HFFc6 (cell line): ENCODE data around the gene GBP2. TPM values are rescaled to one million over a fixed set of nuclear protein-coding genes. Genes with fewer than 3 reads are reported as not detected.

Experiments
- DNase-seq: peaks from one replicate; pipeline ENCODE4 v3.0.0-alpha.2; 2018
- H3K27ac Mint-ChIP-seq: 2 replicates; pipeline ENCODE4 v1.8.0; 2020; ENCODE audit warnings: mild to moderate bottlenecking, mixed read lengths
- H3K27me3 Mint-ChIP-seq: 2 replicates; pipeline ENCODE4 v1.8.0; 2021; ENCODE audit warnings: mild to moderate bottlenecking, moderate library complexity, mixed read lengths; ENCODE audit not compliant: insufficient read depth
- H3K36me3 Mint-ChIP-seq: 2 replicates; pipeline ENCODE4 v1.8.0; 2021; ENCODE audit warnings: low read depth, mixed read lengths
- H3K4me1 Mint-ChIP-seq: 2 replicates; pipeline ENCODE4 v1.8.0; 2020; ENCODE audit warnings: low read depth, mixed read lengths
- H3K4me3 Mint-ChIP-seq: 2 replicates; pipeline ENCODE4 v1.8.0; 2020; ENCODE audit warnings: mild to moderate bottlenecking, moderate library complexity, mixed read lengths
- H3K9me3 Mint-ChIP-seq: 2 replicates; pipeline ENCODE4 v1.8.0; 2020; ENCODE audit warnings: mild to moderate bottlenecking, mixed read lengths
- CTCF ChIP-seq: fragments of 200-600 bp; sonication (generic); IDR thresholded peaks from 2 replicates; pipeline ENCODE4 v1.5.0; 2021; ENCODE audit warnings: antibody characterized with exemption, mild to moderate bottlenecking
- long read RNA-seq: library from polyadenylated mRNA; unstranded; transcript quantifications from one replicate; pipeline ENCODE4 v2.0.0, GENCODE V29; 2019
- total RNA-seq, 6 experiments: library from RNA; stranded (reverse); fragmentation: NEBNext Ultra II Directional; extraction: Animal tissue kit (Norgen Biotek cat#: 25700); gene quantifications; 2 replicates in 1 of 6; 3 replicates in 5 of 6; pipeline ENCODE4 v1.2.3, GENCODE V29; 2021

The GBP2 gene
- under 1 TPM; 0.40 to 0.85 (median 0.52) TPM for total RNA-seq
- long read RNA-seq, partial matches to known transcripts: 1 of 1 reads
- long read RNA-seq, other reads (novel, unspliced or antisense): 0 of 1 reads

- Mint-ChIP-seq H3K27ac (no peak within 1 kb of the TSS), H3K4me3 (peak within 1 kb of the TSS; percentile 67), H3K36me3 (no peaks in the 10 kb centered on the region), H3K27me3 (peaks cover 5% of the 10 kb centered on the region), H3K4me1 (peaks cover 25% of the 10 kb centered on the region), H3K9me3 (no peaks in the 10 kb centered on the region)
- peak; percentile 71 for DNase-seq
- no peak for TF ChIP-seq CTCF
Observed at GRCh38 chr1:89125913-89126580, at the start of gene GBP2. GBP2 (minus strand) TSS chr1:89126114; CDS start chr1:89121966, 4,148 bp downstream.

GRCh38 chr1:89174491-89174890 lies 48.6 kb upstream of the GBP2 start:
- no peak for TF ChIP-seq CTCF
- H3K9me3 Mint-ChIP-seq: peaks cover 4% of the 10 kb centered on the region
- no peak overlapping the region for H3K4me3 Mint-ChIP-seq
- H3K4me1 Mint-ChIP-seq: no peaks in the 10 kb centered on the region
- DNase-seq: no peak
- peaks cover 2% of the 10 kb centered on the region; the same call in 1 of the 2 replicates for H3K27me3 Mint-ChIP-seq
- H3K27ac Mint-ChIP-seq: no peak overlapping the region
- no peaks in the 10 kb centered on the region for H3K36me3 Mint-ChIP-seq

- H3K27ac Mint-ChIP-seq: no peak overlapping the region
- TF ChIP-seq CTCF: no peak
Observed at GRCh38 chr1:89172468-89173143, 46.7 kb upstream of the GBP2 start.

GRCh38 chr1:89171067-89171438 lies 45.1 kb upstream of the GBP2 start:
- no peak overlapping the region for H3K4me3 Mint-ChIP-seq
- peaks cover 4% of the 10 kb centered on the region for H3K9me3 Mint-ChIP-seq
- H3K36me3 Mint-ChIP-seq: no peaks in the 10 kb centered on the region
- TF ChIP-seq CTCF: no peak
- H3K27me3 Mint-ChIP-seq: peaks cover 2% of the 10 kb centered on the region; the same call in 1 of the 2 replicates
- H3K27ac Mint-ChIP-seq: no peak overlapping the region
- no peaks in the 10 kb centered on the region for H3K4me1 Mint-ChIP-seq
- DNase-seq: no peak

More at GRCh38 chr1:89172468-89173143, 46.7 kb upstream of the GBP2 start:
- Mint-ChIP-seq H3K36me3 (no peaks in the 10 kb centered on the region), H3K27me3 (peaks cover 2% of the 10 kb centered on the region; the same call in 1 of the 2 replicates), H3K4me3 (no peak overlapping the region), H3K4me1 (no peaks in the 10 kb centered on the region), H3K9me3 (peaks cover 4% of the 10 kb centered on the region)
- no peak for DNase-seq

- Mint-ChIP-seq H3K36me3 (no peaks in the 10 kb centered on the region), H3K27me3 (peaks cover 2% of the 10 kb centered on the region; the same call in 1 of the 2 replicates), H3K4me1 (no peaks in the 10 kb centered on the region), H3K9me3 (peaks cover 4% of the 10 kb centered on the region), H3K4me3 (no peak overlapping the region), H3K27ac (no peak overlapping the region)
- no peak for DNase-seq
- TF ChIP-seq CTCF: no peak
Observed at GRCh38 chr1:89170170-89171066, 44.5 kb upstream of the GBP2 start.
